ENCODE measurements around the gene SMAD2. TPM values are rescaled to one million over a fixed set of nuclear protein-coding genes. Genes with fewer than 3 reads are reported as not detected.

The SMAD2 gene
- total and polyA plus RNA-seq, 2 experiments from 2014 or later: 58.5 to 108 TPM

DNA sequence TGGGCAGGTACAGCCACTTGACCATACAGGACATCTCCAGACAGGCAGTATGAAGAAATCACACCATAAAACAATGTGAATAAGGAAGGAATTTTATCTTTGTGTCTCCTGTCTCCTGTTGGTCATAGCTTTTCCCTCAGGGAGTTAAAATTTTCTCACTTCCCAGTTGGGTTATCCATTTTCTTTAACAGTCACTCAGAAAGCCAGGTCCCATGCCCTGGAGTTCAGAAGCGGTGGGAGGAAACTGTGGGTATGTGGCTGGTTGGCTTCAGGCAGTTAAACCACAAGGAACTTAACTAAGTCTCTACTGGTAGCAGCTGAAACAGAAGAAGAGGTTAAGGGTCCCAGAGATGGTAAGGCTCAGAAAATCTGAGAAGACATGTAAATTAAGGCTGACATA is 6.5 kb upstream of the SMAD2 start:
- H3K36me3 ChIP-seq (replicated peaks; ENCODE audit: insufficient read depth, low read depth): no peaks in the 10 kb centered on the region
- WGBS (ENCODE audit: low lambda C conversion rate, missing lambda C conversion rate): 75% methylated on average over 1 of the region's 1 CpG
- H3K9me3 ChIP-seq (ENCODE audit: low read depth): no peaks in the 10 kb centered on the region
- H3K4me3 ChIP-seq: no peak overlapping the region
- TF ChIP-seq, protein P1, sequence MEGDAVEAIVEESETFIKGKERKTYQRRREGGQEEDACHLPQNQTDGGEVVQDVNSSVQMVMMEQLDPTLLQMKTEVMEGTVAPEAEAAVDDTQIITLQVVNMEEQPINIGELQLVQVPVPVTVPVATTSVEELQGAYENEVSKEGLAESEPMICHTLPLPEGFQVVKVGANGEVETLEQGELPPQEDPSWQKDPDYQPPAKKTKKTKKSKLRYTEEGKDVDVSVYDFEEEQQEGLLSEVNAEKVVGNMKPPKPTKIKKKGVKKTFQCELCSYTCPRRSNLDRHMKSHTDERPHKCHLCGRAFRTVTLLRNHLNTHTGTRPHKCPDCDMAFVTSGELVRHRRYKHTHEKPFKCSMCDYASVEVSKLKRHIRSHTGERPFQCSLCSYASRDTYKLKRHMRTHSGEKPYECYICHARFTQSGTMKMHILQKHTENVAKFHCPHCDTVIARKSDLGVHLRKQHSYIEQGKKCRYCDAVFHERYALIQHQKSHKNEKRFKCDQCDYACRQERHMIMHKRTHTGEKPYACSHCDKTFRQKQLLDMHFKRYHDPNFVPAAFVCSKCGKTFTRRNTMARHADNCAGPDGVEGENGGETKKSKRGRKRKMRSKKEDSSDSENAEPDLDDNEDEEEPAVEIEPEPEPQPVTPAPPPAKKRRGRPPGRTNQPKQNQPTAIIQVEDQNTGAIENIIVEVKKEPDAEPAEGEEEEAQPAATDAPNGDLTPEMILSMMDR (IDR thresholded peaks at IDR 0.05; ENCODE audit: poor library complexity): no peak
- TF ChIP-seq EZH2phosphoT487 (IDR thresholded peaks at IDR 0.05; ENCODE audit: low read depth, severe bottlenecking, unreplicated experiment) (no peak), EZH2 (IDR thresholded peaks at IDR 0.05; ENCODE audit: borderline replicate concordance) (no peak)
- H3K27me3 ChIP-seq: no peaks in the 10 kb centered on the region
- no peak overlapping the region for H3K4me2 ChIP-seq
- H2AFZ ChIP-seq: no peak overlapping the region
- H4K20me1 ChIP-seq (ENCODE audit: insufficient read depth, poor library complexity, severe bottlenecking): no peaks in the 10 kb centered on the region
- H3K27ac ChIP-seq: no peak overlapping the region
- no peaks in the 10 kb centered on the region for H3K4me1 ChIP-seq (ENCODE audit: insufficient read depth)
- no peaks in the 10 kb centered on the region for H3K9me2 ChIP-seq (replicated peaks; ENCODE audit: insufficient read depth)
- H3K79me2 ChIP-seq: no peaks in the 10 kb centered on the region
- DNase-seq (ENCODE audit: low spot score): no peak

DNA sequence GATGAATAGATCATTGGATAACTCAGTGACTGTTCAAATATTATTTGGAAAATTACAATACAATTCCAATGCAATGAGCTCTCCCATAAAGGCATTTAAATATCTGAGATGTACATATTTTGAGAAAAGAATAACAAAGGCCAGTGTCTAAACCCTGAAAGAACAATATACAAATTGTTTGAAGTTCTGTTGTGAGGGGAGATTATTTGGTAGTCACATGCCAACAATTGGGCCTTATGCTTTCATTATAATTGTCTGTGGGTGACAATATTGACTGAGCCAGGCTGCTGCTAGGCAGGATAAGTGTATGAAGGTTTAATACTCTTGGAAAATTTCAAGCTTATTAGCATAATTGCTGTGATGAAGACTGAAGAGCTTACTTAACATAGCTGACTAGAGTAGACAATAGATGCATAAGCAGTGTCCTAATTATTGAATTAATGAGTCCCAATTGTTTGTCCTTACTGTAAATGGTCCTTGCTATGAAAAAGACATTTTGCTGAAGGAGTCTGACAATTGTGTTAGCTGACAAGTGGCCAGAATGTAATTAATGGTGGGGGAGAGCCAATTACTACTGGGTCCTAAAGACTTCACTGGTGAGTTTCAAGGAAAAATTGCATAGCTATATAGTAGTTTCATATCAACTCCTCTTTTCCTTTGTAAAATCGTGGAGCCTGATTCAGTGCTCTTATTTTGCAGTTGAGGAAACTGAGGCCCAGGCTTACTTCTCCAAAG is 5.0 kb upstream of the SMAD2 start:
- Histone ChIP-seq H3K4me3 (no peak overlapping the region), H3K9me2 (replicated peaks; ENCODE audit: insufficient read depth) (no peaks in the 10 kb centered on the region), H3K27ac (no peak overlapping the region), H4K20me1 (ENCODE audit: insufficient read depth, poor library complexity, severe bottlenecking) (no peaks in the 10 kb centered on the region), H3K36me3 (replicated peaks; ENCODE audit: insufficient read depth, low read depth) (no peaks in the 10 kb centered on the region), H3K79me2 (no peaks in the 10 kb centered on the region), H3K27me3 (no peaks in the 10 kb centered on the region), H3K4me2 (no peak overlapping the region), H2AFZ (no peak overlapping the region), H3K9me3 (ENCODE audit: low read depth) (no peaks in the 10 kb centered on the region), H3K4me1 (ENCODE audit: insufficient read depth) (no peaks in the 10 kb centered on the region)
- DNase-seq (ENCODE audit: low spot score): no peak
- TF ChIP-seq EZH2phosphoT487 (IDR thresholded peaks at IDR 0.05; ENCODE audit: low read depth, severe bottlenecking, unreplicated experiment) (no peak), EZH2 (IDR thresholded peaks at IDR 0.05; ENCODE audit: borderline replicate concordance) (no peak)
- TF ChIP-seq, protein P1 (IDR thresholded peaks at IDR 0.05; ENCODE audit: poor library complexity): no peak
- 79% methylated on average over 1 of the region's 1 CpG for WGBS (ENCODE audit: low lambda C conversion rate, missing lambda C conversion rate)

DNA sequence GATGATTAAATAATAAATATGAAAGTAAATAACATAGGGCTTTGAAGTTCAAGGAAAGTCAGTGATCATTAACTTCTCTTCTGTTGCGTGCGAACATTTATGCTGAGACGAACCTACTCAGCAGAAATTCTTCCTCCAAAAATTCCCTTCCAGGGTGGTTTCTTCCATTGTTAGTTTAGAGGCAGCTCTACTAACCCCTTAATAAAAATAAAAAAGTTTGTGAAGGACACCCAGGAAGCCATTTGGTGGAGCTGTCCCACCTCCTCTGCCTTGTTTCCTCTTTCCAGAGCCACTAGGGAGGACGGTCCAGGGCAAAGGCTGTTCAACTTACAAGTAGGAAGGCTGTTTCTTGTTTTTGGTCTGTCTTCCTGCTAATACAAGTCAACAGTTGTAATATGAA is 2.1 kb upstream of the SMAD2 start:
- no peak for DNase-seq (ENCODE audit: low spot score)
- Histone ChIP-seq H3K4me1 (ENCODE audit: insufficient read depth) (peaks cover 6% of the 10 kb centered on the region), H3K27me3 (no peaks in the 10 kb centered on the region), H3K9me3 (ENCODE audit: low read depth) (no peaks in the 10 kb centered on the region), H3K27ac (peak overlapping the region; percentile 99), H3K36me3 (replicated peaks; ENCODE audit: insufficient read depth, low read depth) (no peaks in the 10 kb centered on the region), H2AFZ (no peak overlapping the region), H4K20me1 (ENCODE audit: insufficient read depth, poor library complexity, severe bottlenecking) (peaks cover 20% of the 10 kb centered on the region), H3K4me2 (no peak overlapping the region), H3K79me2 (peaks cover 21% of the 10 kb centered on the region), H3K9me2 (replicated peaks; ENCODE audit: insufficient read depth) (no peaks in the 10 kb centered on the region), H3K4me3 (no peak overlapping the region)
- no peak for TF ChIP-seq EZH2 (IDR thresholded peaks at IDR 0.05; ENCODE audit: borderline replicate concordance)
- TF ChIP-seq EZH2phosphoT487 (IDR thresholded peaks at IDR 0.05; ENCODE audit: low read depth, severe bottlenecking, unreplicated experiment): no peak
- TF ChIP-seq, protein P1 (IDR thresholded peaks at IDR 0.05; ENCODE audit: poor library complexity): peak; percentile 3
- 81% methylated on average over 4 of the region's 4 CpGs for WGBS (ENCODE audit: low lambda C conversion rate, missing lambda C conversion rate)
